ENCODE results near the gene ZNF573.

DNA sequence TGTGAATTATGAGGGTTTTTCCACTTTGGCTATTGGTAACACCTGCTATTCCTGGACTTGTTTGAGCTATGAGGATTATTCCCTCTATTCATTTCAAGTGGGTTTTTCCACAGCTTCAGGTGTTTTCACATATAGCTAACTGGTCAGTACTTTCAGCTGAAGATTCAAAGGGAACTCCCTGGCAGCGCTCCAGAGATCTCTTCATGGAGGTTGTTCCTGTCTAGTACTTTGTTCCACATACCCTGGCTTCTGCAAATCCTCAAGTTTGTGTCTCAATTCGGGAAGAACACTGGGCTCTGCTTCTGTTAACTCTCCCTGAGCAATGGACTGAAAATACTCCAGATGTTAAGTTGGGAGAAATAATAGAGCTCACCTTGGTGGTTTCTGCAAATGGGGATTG is 54.2 kb downstream of the ZNF573 start:
- TF ChIP-seq, protein P1, sequence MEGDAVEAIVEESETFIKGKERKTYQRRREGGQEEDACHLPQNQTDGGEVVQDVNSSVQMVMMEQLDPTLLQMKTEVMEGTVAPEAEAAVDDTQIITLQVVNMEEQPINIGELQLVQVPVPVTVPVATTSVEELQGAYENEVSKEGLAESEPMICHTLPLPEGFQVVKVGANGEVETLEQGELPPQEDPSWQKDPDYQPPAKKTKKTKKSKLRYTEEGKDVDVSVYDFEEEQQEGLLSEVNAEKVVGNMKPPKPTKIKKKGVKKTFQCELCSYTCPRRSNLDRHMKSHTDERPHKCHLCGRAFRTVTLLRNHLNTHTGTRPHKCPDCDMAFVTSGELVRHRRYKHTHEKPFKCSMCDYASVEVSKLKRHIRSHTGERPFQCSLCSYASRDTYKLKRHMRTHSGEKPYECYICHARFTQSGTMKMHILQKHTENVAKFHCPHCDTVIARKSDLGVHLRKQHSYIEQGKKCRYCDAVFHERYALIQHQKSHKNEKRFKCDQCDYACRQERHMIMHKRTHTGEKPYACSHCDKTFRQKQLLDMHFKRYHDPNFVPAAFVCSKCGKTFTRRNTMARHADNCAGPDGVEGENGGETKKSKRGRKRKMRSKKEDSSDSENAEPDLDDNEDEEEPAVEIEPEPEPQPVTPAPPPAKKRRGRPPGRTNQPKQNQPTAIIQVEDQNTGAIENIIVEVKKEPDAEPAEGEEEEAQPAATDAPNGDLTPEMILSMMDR (IDR thresholded peaks at IDR 0.05; ENCODE audit: low read depth, low read length, missing input control): no peak
- TF ChIP-seq GABPA (IDR thresholded peaks at IDR 0.05 in 1 of 2, conservative IDR thresholded peaks at IDR 0.05 in 1 of 2) (no peak), TAF1 (conservative IDR thresholded peaks at IDR 0.05) (no peak), EGR1 (IDR thresholded peaks at IDR 0.05; ENCODE audit: low read depth in 2 of 2) (no peak), RXRA (IDR thresholded peaks at IDR 0.05) (no peak), HNF4G (IDR thresholded peaks at IDR 0.05) (no peak)
- TF ChIP-seq, protein P2, sequence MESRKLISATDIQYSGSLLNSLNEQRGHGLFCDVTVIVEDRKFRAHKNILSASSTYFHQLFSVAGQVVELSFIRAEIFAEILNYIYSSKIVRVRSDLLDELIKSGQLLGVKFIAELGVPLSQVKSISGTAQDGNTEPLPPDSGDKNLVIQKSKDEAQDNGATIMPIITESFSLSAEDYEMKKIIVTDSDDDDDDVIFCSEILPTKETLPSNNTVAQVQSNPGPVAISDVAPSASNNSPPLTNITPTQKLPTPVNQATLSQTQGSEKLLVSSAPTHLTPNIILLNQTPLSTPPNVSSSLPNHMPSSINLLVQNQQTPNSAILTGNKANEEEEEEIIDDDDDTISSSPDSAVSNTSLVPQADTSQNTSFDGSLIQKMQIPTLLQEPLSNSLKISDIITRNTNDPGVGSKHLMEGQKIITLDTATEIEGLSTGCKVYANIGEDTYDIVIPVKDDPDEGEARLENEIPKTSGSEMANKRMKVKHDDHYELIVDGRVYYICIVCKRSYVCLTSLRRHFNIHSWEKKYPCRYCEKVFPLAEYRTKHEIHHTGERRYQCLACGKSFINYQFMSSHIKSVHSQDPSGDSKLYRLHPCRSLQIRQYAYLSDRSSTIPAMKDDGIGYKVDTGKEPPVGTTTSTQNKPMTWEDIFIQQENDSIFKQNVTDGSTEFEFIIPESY (IDR thresholded peaks at IDR 0.05): no peak
